Keratinocyte (primary cell): ENCODE measurements around the gene EEF1G.
A peak's percentile ranks its signal among the peaks of the same experiment; 100 is the strongest.

ENCODE experiments used
- CTCF ChIP-seq, 3 experiments: IDR thresholded peaks in 1 of 3; conservative IDR thresholded peaks in 1 of 3; optimal IDR thresholded peaks in 1 of 3; 2 replicates in 2 of 3; 3 replicates in 1 of 3; pipeline versions ENCODE3 to v1.5.1; 2011; ENCODE audit warnings: low read length in 3 of 3, mild to moderate bottlenecking in 3 of 3, moderate library complexity in 2 of 3, control low read depth in 1 of 3, inconsistent platforms in 1 of 3; ENCODE audit not compliant: insufficient read depth in 2 of 3; ENCODE audit errors: extremely low read depth in 1 of 3
- EZH2 ChIP-seq: IDR thresholded peaks from one replicate; pipeline ENCODE4 v1.6.1; 2012; ENCODE audit warnings: inconsistent platforms, mild to moderate bottlenecking, low read length, moderate library complexity

DNA sequence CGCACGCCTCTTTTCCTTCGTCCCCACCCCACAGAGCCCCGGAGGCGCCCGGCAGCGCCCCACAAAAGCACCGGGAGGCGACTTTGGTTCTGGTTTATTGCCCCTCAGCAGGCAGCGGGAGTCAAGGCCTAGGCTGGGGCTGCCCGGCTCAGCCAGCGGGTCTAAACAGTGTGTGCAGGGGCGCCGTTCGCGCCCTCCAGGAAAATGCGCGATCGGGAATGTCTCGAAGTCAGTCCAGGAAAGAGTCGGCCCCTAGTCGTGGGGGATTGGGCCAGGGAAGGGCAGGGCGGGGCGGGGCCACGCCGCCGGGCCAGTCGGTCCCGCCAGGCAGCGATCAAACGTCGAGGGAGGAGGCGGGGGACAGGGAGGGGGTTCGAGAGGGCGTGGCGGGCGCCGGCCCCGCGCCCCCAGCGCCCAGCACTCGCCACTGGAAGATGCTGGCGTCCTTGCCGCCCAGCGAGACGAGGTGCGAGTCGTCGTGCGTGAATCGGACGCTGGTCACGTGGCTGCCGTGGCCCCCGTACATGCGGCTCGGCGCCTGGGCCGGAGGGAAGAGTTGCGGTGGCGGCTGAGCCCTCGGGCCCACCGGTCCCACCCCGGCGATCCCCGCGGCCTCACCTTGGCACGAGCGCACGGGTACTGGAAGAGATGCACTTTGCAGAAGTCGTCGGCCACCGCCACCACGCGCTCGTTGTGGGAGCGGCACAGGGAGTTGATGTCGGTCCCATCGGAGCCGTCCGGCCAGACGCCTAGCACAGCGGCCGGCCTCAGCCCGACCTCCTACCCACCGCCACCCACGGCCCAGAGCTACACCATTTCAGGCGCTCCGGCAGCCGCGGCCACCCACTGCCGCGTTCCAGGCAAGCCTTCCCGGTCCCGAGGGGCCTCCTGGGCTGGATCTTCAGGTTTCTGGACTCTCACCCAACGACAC lies 28.7 kb upstream of the EEF1G start:
- TF ChIP-seq CTCF (optimal IDR thresholded peaks at IDR 0.05 in 1 of 3, IDR thresholded peaks at IDR 0.05 in 1 of 3, conservative IDR thresholded peaks at IDR 0.05 in 1 of 3; ENCODE audit: extremely low read depth in 1 of 3, insufficient read depth in 2 of 3, low read length in 3 of 3), result peak in 2 of 3 experiments; percentile 18 to 39
- no peak for TF ChIP-seq EZH2
